Memory B cell (primary cell): ENCODE measurements around the gene ISG15.

Experiments used
- ATAC-seq: fragments of 150-1000 bp; cut with Tn5 transposase; 2 replicates; pipeline ENCODE4 v1.10.0; 2021; ENCODE audit warnings: low read depth, mild to moderate bottlenecking, moderate library complexity
- DNase-seq, 2 donors: peaks; one replicate each; pipeline ENCODE4 v3.0.0; 2022; ENCODE audit warnings: low spot score in 2 of 2
- H3K27ac Mint-ChIP-seq: one replicate; pipeline ENCODE4 v1.8.0; 2022; ENCODE audit warnings: mild to moderate bottlenecking, moderate library complexity, mixed read lengths
- H3K27me3 Mint-ChIP-seq: one replicate; pipeline ENCODE4 v1.8.0; 2022; ENCODE audit warnings: mixed read lengths
- H3K36me3 Mint-ChIP-seq: one replicate; pipeline ENCODE4 v1.8.0; 2022; ENCODE audit warnings: mild to moderate bottlenecking, mixed read lengths
- H3K4me1 Mint-ChIP-seq: one replicate; pipeline ENCODE4 v1.8.0; 2022; ENCODE audit warnings: mixed read lengths
- H3K4me3 Mint-ChIP-seq: one replicate; pipeline ENCODE4 v1.8.0; 2022; ENCODE audit warnings: mild to moderate bottlenecking, moderate library complexity, mixed read lengths
- H3K9me3 Mint-ChIP-seq: one replicate; pipeline ENCODE4 v1.8.0; 2022; ENCODE audit warnings: mixed read lengths

Gene ISG15

GRCh38 chr1:995665-996633 lies 17.3 kb upstream of the ISG15 start:
- peaks cover 5% of the 10 kb centered on the region for H3K9me3 Mint-ChIP-seq
- no peak for ATAC-seq
- DNase-seq: no peak
- peak overlapping the region; percentile 28 for H3K27ac Mint-ChIP-seq
- peaks cover 10% of the 10 kb centered on the region for H3K4me1 Mint-ChIP-seq
- H3K27me3 Mint-ChIP-seq: peaks cover 28% of the 10 kb centered on the region
- no peak overlapping the region for H3K4me3 Mint-ChIP-seq
- peaks cover 2% of the 10 kb centered on the region for H3K36me3 Mint-ChIP-seq

GRCh38 chr1:996851-997712 lies 16.2 kb upstream of the ISG15 start:
- ATAC-seq (no peak), DNase-seq (no peak)
- H3K27ac Mint-ChIP-seq: peak overlapping the region; percentile 69
- H3K4me1 Mint-ChIP-seq: peaks cover 7% of the 10 kb centered on the region
- no peak overlapping the region for H3K4me3 Mint-ChIP-seq
- peaks cover 2% of the 10 kb centered on the region for H3K9me3 Mint-ChIP-seq
- H3K36me3 Mint-ChIP-seq: no peaks in the 10 kb centered on the region
- H3K27me3 Mint-ChIP-seq: peaks cover 27% of the 10 kb centered on the region

GRCh38 chr1:997713-997992 lies 15.6 kb upstream of the ISG15 start:
- Mint-ChIP-seq H3K9me3 (no peaks in the 10 kb centered on the region), H3K27me3 (peaks cover 25% of the 10 kb centered on the region), H3K36me3 (no peaks in the 10 kb centered on the region), H3K4me1 (peaks cover 7% of the 10 kb centered on the region), H3K4me3 (no peak overlapping the region), H3K27ac (peak overlapping the region; percentile 69)
- ATAC-seq: no peak
- no peak for DNase-seq

GRCh38 chr1:997993-998744 lies 15.1 kb upstream of the ISG15 start:
- peak overlapping the region; percentile 38 for H3K27ac Mint-ChIP-seq
- no peak for DNase-seq
- H3K4me1 Mint-ChIP-seq: peaks cover 7% of the 10 kb centered on the region
- H3K9me3 Mint-ChIP-seq: no peaks in the 10 kb centered on the region
- ATAC-seq: no peak
- H3K36me3 Mint-ChIP-seq: no peaks in the 10 kb centered on the region
- peaks cover 26% of the 10 kb centered on the region for H3K27me3 Mint-ChIP-seq
- H3K4me3 Mint-ChIP-seq: peak overlapping the region; percentile 43

- no peak overlapping the region for H3K4me3 Mint-ChIP-seq
- ATAC-seq (no peak), DNase-seq (no peak)
- peaks cover 7% of the 10 kb centered on the region for H3K4me1 Mint-ChIP-seq
- H3K36me3 Mint-ChIP-seq: no peaks in the 10 kb centered on the region
- peak overlapping the region; percentile 38 for H3K27ac Mint-ChIP-seq
- peaks cover 26% of the 10 kb centered on the region for H3K27me3 Mint-ChIP-seq
- no peaks in the 10 kb centered on the region for H3K9me3 Mint-ChIP-seq
Observed at GRCh38 chr1:998745-998994, 14.6 kb upstream of the ISG15 start.

- DNase-seq (peak in 1 of 2 donors; percentile 59), ATAC-seq (peak; percentile 1)
- H3K9me3 Mint-ChIP-seq: no peaks in the 10 kb centered on the region
Observed at GRCh38 chr1:998995-999724, 14.1 kb upstream of the ISG15 start.

GRCh38 chr1:999725-1000356 lies 13.5 kb upstream of the ISG15 start, which contains the start of gene HES4:
Gene HES4 (minus strand): TSS chr1:1000097. CDS start chr1:999973, 124 bp downstream.
- H3K9me3 Mint-ChIP-seq: no peaks in the 10 kb centered on the region
- ATAC-seq (peak; percentile 44), DNase-seq (peak; percentile 55 to 69)
- H3K27ac Mint-ChIP-seq: peak within 1 kb of the TSS; percentile 97
- no peaks in the 10 kb centered on the region for H3K36me3 Mint-ChIP-seq
- peaks cover 25% of the 10 kb centered on the region for H3K27me3 Mint-ChIP-seq
- H3K4me1 Mint-ChIP-seq: peaks cover 11% of the 10 kb centered on the region
- peak within 1 kb of the TSS; percentile 80 for H3K4me3 Mint-ChIP-seq

More at GRCh38 chr1:998995-999724, 14.1 kb upstream of the ISG15 start:
- H3K27me3 Mint-ChIP-seq: peaks cover 26% of the 10 kb centered on the region
- H3K4me3 Mint-ChIP-seq: peak overlapping the region; percentile 44
- no peak overlapping the region for H3K27ac Mint-ChIP-seq
- H3K36me3 Mint-ChIP-seq: no peaks in the 10 kb centered on the region
- peaks cover 7% of the 10 kb centered on the region for H3K4me1 Mint-ChIP-seq

GRCh38 chr1:1000357-1001056 lies 12.8 kb upstream of the ISG15 start:
- H3K4me1 Mint-ChIP-seq: peaks cover 16% of the 10 kb centered on the region
- peaks cover 28% of the 10 kb centered on the region for H3K27me3 Mint-ChIP-seq
- peak; percentile 84 to 91 for DNase-seq
- no peaks in the 10 kb centered on the region for H3K36me3 Mint-ChIP-seq
- peak; percentile 61 for ATAC-seq
- peak overlapping the region; percentile 80 for H3K4me3 Mint-ChIP-seq
- H3K27ac Mint-ChIP-seq: peak overlapping the region; percentile 97
- H3K9me3 Mint-ChIP-seq: no peaks in the 10 kb centered on the region

- peak overlapping the region; percentile 97 for H3K27ac Mint-ChIP-seq
- ATAC-seq: no peak
- peak overlapping the region; percentile 80 for H3K4me3 Mint-ChIP-seq
- peaks cover 26% of the 10 kb centered on the region for H3K27me3 Mint-ChIP-seq
- peaks cover 11% of the 10 kb centered on the region for H3K4me1 Mint-ChIP-seq
- no peaks in the 10 kb centered on the region for H3K36me3 Mint-ChIP-seq
- no peak for DNase-seq
- H3K9me3 Mint-ChIP-seq: no peaks in the 10 kb centered on the region
Observed at GRCh38 chr1:1001057-1001783, 12.1 kb upstream of the ISG15 start.

GRCh38 chr1:1003618-1004419 lies 9.5 kb upstream of the ISG15 start:
- Mint-ChIP-seq H3K4me1 (peaks cover 11% of the 10 kb centered on the region), H3K9me3 (no peaks in the 10 kb centered on the region), H3K4me3 (no peak overlapping the region), H3K27ac (no peak overlapping the region), H3K27me3 (peaks cover 23% of the 10 kb centered on the region), H3K36me3 (no peaks in the 10 kb centered on the region)
- DNase-seq (no peak), ATAC-seq (no peak)

GRCh38 chr1:1004420-1004779 lies 8.9 kb upstream of the ISG15 start:
- peaks cover 26% of the 10 kb centered on the region for H3K27me3 Mint-ChIP-seq
- peaks cover 1% of the 10 kb centered on the region for H3K36me3 Mint-ChIP-seq
- peaks cover 14% of the 10 kb centered on the region for H3K4me1 Mint-ChIP-seq
- H3K4me3 Mint-ChIP-seq: no peak overlapping the region
- DNase-seq (no peak), ATAC-seq (no peak)
- H3K27ac Mint-ChIP-seq: no peak overlapping the region
- H3K9me3 Mint-ChIP-seq: no peaks in the 10 kb centered on the region
